ENCODE data around the gene MAGIX.

- TF ChIP-seq POLR2A (IDR thresholded peaks at IDR 0.05) (no peak), EP300 (IDR thresholded peaks at IDR 0.05) (no peak)
- TF ChIP-seq, protein P1, sequence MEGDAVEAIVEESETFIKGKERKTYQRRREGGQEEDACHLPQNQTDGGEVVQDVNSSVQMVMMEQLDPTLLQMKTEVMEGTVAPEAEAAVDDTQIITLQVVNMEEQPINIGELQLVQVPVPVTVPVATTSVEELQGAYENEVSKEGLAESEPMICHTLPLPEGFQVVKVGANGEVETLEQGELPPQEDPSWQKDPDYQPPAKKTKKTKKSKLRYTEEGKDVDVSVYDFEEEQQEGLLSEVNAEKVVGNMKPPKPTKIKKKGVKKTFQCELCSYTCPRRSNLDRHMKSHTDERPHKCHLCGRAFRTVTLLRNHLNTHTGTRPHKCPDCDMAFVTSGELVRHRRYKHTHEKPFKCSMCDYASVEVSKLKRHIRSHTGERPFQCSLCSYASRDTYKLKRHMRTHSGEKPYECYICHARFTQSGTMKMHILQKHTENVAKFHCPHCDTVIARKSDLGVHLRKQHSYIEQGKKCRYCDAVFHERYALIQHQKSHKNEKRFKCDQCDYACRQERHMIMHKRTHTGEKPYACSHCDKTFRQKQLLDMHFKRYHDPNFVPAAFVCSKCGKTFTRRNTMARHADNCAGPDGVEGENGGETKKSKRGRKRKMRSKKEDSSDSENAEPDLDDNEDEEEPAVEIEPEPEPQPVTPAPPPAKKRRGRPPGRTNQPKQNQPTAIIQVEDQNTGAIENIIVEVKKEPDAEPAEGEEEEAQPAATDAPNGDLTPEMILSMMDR (IDR thresholded peaks at IDR 0.05) = no peak
Measured at GRCh38 chrX:49205443-49205842, 42.9 kb downstream of the MAGIX start.
